GM18951 (cell line): ENCODE results near the gene LMBRD1.

Source experiments
- POLR2A ChIP-seq: IDR thresholded peaks from 4 replicates; pipeline ENCODE4 v1.6.1; 2011; ENCODE audit warnings: mild to moderate bottlenecking; ENCODE audit not compliant: insufficient read length, insufficient read depth; ENCODE audit errors: extremely low read depth
- in situ Hi-C: fragments of 300-500 bp; cut with MboI; formaldehyde crosslinking; loops from one replicate; pipeline ENCODE4 v1.12.0; 2022; ENCODE audit warnings: low sequenced_read_pairs, mixed read lengths, inconsistent platforms; ENCODE audit not compliant: unreplicated experiment

Gene LMBRD1

GRCh38 chr6:69785697-69786096 is 11.1 kb downstream of the LMBRD1 start:
- in situ Hi-C loops: no loop called here
- no peak for TF ChIP-seq POLR2A

DNA sequence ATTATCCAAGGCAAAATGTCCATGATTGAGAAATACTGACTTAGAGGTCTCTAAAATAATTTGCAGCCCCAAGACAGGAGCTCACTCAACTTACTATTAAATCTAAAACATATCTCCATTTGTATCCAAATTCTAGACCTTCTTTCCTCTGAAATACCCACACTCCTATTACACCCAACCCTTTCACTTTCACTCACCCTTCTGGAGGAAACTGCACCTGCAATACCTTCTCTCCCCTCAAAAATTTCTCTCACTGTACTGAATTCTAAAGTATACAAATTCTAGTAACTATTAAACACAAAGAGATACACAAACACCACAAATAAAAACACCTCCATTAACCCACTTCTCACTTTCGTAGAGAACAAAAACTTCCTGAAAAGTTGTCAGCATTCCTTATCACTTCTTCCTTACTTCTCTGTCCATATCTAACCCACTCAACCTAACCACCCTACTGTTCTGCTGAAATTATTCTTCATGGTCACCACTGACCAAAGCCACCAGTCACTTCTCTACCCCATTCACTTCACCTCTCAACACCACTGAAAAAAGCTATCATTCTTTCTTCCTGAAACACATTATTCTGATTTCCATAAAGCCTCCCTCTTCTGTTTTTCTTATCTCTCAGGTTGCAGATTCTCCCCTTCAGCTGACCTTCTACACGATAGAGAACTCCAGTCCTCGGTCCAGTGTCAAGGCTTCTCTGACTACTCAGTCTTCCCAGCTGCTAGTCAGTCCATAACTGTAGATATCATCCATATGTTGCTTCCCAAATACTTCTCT is 12.0 kb downstream of the LMBRD1 start:
- in situ Hi-C loops: no loop called here
- TF ChIP-seq POLR2A: no peak

DNA sequence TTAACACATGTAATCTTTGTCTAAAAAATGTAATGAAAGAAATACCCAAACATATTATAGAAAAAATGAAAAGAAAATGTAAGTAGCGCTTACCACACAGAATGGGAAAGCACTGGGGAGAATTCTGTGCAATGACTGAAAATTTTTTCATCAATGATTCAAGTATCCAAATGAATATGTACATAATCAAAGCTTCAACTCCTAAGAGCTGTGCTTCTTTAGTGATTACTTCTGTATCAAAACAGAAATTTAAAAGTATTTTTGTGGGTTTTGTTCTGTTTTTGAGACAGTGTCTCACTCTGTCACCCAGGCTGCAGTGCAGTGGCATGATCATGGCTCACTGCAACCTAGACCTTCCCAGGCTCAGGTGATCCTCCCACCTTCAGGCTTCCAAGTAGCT is 13.7 kb downstream of the LMBRD1 start:
- in situ Hi-C loops: no loop called here
- TF ChIP-seq POLR2A: no peak

- in situ Hi-C loops: no loop called here
- no peak for TF ChIP-seq POLR2A
Observed at GRCh38 chr6:69780585-69781178, 16.1 kb downstream of the LMBRD1 start.

- no peak for TF ChIP-seq POLR2A
- in situ Hi-C loops: no loop called here
Observed at GRCh38 chr6:69775941-69776340, 20.9 kb downstream of the LMBRD1 start.

GRCh38 chr6:69775585-69775849 is 21.3 kb downstream of the LMBRD1 start:
- no peak for TF ChIP-seq POLR2A
- in situ Hi-C loops: no loop called here

GRCh38 chr6:69774740-69775584 is 21.8 kb downstream of the LMBRD1 start:
- no peak for TF ChIP-seq POLR2A
- in situ Hi-C loops: no loop called here

DNA sequence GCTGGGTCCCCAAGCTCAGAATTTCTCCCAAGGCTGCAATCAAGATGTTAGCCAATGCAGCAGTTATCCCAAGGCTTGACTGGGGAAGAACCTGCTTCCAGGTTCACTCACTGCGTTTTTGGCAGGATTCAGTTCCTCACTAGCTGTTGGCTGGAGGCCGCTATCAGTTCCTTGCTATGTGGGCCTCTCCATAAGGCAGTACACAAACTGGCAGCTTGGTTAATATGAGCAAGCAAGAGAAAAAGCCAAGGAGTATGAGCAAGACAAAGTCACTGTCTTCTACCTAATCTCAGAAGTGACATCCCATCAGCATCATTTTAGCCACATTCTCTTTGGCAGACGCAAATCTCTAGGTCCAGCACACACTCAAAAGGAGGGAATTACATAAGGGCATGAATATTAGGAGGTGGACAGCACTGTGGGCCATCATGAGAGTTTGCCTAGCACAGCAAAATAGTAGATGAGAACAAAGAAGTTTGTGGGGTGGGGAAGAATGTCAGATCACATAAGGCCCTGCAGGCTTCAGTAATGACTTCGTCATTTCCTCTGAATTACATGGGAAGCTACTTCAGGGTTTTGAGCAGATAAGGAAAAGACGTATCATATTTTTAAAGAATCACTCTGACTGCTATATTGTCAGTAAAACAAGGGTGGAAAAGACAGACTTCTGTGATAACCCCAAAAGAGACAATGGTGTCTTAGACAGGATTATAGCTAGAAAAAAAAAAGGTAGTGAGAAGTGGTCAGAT is 25.5 kb downstream of the LMBRD1 start:
- in situ Hi-C loops: no loop called here
- TF ChIP-seq POLR2A: no peak

- in situ Hi-C loops: no loop called here
- no peak for TF ChIP-seq POLR2A
Observed at GRCh38 chr6:69768664-69769063, 28.1 kb downstream of the LMBRD1 start.

- in situ Hi-C loops: no loop called here
Observed at GRCh38 chr6:69763763-69764162, 33.0 kb downstream of the LMBRD1 start.

DNA sequence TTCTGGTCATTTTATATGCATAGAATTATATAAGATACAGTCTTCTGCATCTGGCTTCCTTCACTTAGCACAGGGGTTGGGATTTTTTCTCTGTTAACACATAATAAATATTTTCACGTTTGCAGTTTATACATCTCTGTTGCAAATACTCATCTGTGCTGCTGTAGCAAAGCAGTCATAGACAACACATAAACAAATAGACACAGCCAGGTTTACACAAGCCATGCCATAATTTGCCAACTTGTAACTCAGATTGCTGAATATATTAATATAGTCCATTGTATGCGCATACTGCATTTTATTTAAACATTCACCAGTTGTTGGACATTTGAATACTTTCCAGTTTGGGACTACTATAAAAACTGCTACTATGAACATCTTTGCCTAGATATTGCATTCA is 35.0 kb downstream of the LMBRD1 start:
- TF ChIP-seq POLR2A: no peak
- in situ Hi-C loops: no loop called here

More at GRCh38 chr6:69763763-69764162, 33.0 kb downstream of the LMBRD1 start:
- no peak for TF ChIP-seq POLR2A

DNA sequence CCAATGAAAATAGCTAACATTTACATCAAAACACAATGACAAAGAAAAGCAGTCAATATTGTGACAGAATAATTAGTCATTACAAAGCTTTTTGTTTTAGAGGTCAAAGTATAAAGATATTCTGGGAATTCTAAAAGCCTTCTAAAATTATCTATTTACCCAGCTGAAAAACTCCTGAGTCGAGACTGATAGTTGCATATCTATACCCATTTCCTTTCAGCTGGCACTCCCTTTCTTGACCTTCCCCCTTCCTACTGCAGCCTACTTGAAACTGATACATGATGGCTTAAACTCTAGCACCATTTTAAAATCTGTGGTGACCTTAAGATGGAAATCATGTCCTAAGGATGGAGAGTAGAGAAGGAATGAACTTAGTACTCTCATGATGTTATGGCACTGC is 38.6 kb downstream of the LMBRD1 start:
- no peak for TF ChIP-seq POLR2A
- in situ Hi-C loops: no loop called here

- TF ChIP-seq POLR2A: no peak
- in situ Hi-C loops: no loop called here
Observed at GRCh38 chr6:69756907-69757306, 39.9 kb downstream of the LMBRD1 start.

DNA sequence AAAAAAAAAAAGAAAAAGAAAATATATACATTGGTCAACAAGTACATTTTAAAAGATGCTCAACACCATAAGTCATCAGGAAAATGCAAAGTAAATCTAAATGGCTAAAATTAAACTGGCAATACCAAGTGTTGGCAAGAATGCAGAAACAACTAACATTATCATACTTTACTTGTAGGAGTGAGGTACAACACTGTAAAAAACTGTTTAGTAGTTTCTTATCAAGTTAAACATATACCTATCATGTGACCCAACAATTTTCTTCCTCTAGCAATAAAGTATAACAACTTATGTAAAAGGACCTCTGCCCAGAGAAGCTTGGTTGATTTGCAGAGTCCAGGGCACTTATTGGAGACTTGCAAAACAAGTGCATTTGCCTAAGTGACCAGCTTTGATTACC is 40.4 kb downstream of the LMBRD1 start:
- in situ Hi-C loops: no loop called here
- TF ChIP-seq POLR2A: no peak
